ENCODE data around the gene OR2T1.
"Not testable (repeated sequence)": the region's sequence is repeated elsewhere in the genome, so short reads cannot be mapped to it uniquely, and the experiment has no call there.

The OR2T1 gene

DNA sequence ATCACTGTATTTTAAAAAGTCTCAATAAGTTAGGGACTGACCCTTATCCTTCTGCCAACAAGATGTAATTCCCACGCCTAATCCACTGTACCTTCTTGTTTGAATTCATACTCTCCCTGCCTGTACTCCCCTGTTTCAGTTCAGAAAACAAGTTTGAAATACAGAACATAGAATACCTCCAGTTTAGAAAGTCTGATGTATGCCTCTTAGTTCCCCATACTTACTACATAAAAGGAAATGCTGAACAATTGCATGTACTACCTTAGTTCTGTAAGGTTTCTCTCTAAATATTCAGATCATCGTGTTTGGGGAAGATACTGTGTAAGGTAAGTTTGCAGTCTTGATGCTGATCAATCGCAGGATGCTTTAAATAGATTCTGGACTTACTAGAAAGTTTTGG lies 33.5 kb downstream of the OR2T1 start:
- DNase-seq: not testable (repeated sequence)

DNA sequence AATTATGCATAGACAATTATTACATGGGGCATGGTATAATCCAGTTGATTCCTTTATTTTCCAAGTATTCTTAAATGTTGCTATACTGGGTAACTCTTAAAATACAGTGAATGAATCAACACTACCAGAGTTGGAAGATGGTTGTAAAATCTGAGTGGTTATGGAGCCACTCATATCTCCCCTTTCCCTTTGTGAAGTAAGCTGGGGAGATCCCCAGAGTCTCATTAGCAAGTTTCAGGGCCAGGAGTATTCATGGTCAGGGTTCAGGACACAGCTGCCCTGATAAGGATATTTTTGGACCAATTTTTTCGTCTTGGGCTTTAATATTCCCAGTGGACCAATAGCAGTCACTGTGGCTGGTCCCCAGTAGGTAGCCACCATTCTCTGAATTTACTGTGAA lies 35.8 kb downstream of the OR2T1 start:
- not testable (repeated sequence) for DNase-seq

DNA sequence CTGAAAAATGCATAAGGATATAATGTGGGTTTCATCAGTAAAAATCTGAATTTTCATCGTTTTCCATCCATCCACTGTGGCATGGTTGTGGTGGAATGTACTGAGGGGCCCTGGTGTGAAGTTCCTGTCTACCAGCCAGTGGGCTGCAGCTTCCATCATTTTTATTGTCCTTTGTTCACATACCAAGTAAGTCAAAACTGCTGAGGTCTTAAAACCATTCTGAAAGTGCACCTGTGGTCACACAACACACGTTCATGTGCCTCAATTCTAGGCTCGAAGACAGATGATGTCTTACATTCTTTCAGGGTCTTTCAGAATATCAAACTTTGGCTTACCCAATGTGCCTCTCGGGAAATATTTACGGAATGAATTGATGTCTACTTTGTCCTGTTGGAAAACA lies 36.4 kb downstream of the OR2T1 start:
- DNase-seq: not testable (repeated sequence)

DNA sequence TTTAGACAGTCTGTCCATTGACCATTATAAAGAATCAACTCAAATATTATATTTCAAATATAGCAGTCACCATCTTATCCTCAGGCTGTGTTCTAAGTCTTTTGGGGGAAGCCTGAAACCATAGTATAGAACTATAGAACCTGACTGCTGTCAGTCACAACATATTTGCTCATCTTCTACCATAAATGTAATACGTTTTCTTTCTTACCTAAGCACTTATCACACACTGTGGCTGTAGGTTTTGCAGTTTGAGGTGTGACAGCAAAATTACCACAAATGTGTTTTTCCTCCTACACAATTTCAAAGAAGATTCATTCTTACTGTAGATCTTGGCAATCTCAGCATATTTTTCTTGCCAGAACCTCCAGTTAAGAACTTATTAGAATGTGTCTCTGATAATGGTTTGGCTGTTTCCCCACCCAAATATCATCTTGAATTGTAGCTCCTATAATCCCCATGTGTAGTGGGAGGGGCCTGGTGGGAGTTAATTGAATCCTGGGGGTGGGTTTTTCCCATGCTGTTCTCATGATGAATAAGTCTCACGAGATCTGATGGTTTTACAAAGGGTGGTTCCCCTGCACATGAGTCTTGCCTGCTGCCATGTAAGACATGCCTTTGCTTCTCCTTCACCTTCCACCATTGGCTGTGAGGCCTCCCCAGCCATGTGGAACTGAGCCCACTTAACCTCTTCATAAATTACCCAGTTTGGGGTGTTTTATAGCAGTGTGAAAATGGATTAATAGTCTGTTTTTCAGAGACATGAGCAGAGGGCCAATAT lies 39.8 kb downstream of the OR2T1 start:
- DNase-seq: not testable (repeated sequence)

DNA sequence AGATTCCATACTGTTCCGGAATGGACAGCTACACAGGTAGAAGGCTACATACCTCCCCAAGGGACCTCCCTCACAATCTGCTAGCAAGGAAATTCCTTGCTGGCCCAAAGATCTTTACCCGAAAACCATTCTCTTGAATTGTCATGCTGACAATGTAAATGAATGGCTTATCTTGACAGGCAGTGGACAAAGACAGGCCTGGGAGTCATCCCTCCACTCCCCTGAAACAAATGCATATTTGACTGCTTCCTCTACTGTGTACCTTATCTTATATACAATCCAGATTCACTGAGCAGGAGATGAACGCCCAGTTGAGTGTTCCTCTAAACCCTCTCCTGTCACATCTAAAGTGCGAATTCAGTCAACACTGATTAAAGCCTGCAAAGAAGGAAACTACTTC lies 41.8 kb downstream of the OR2T1 start:
- DNase-seq: not testable (repeated sequence)

DNA sequence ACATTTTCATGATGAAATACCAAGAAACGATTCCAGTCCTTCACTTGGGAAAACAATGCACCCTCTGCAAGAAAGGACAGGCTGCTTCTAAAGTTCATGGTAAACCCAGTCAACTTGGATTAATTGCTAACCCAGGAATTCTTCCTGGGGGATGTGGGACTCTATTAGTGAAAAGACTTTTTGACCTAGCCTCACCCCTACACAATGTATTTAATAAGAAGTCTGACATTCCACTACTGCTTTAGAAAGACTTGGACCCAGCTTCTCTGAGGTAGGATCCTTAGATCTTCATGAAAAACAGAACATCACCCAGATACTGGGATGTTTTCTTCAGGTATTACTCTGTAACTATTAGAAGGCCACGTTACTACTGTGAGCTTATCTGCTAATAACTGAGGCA lies 42.6 kb downstream of the OR2T1 start, which contains the start of gene OR2T2:
TSS of gene OR2T2 (plus strand) at position 239 of the 400 bp plus-strand sequence. CDS start 7,161 bp downstream, outside the sequence.
- not testable (repeated sequence) for DNase-seq

DNA sequence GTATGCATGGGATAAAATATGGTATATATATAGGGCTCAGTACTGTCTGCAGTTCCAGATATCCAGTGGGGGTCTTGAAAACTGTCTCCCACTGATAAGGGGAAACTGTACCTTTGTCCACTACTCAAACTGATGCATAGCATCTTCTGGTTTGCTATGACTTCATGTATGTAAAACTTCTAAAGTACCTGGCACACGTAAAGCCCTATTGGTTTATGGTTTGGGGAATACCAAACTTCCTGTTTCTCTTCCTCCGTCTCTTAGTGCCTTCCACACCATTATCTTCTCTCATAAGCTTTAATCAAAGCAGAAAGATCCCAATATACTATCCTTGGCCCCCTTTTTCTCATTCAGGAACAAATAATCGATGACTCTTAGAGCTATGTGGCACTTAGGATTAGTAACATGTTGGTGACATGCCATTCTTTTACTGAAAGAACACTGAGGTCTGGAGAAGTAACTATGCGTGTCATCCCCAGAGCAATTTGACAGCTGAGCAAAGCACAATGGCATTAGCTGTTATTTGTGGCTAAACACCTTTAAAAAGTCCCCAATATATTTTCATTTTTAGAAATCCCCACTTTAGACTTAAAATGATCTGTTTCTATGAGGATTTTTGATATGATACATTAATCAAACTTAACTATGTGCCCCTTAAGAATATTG lies 45.7 kb downstream of the OR2T1 start:
- not testable (repeated sequence) for DNase-seq

DNA sequence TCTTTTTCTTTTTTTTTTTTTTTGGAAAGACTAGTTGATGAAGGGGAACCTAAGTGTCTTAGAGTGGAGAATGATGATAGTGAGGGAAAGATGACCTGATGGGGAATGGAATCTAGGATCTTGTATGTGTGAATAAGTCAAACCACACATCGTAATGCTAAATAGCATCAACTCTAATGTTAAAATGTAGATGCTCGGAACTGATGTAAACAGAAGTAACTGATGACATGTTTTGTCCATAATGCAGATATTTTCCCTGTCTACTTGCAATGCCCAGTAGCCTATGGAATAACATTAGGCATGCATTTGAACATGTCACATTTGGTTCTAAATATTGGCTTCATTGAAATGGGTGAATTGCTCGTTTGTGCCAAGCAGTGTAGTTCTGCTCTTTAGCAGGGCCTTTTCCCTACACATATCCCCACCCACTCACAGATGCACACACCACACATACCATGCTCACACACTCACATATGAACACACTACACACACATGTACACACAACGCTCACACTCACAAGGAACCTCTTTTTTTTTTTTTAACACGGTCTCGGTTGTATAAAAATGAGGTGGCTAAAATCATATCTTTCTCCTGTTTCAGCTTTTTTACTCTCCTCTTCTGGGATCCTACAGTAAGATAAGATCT lies 47.1 kb downstream of the OR2T1 start:
- not testable (repeated sequence) for DNase-seq

DNA sequence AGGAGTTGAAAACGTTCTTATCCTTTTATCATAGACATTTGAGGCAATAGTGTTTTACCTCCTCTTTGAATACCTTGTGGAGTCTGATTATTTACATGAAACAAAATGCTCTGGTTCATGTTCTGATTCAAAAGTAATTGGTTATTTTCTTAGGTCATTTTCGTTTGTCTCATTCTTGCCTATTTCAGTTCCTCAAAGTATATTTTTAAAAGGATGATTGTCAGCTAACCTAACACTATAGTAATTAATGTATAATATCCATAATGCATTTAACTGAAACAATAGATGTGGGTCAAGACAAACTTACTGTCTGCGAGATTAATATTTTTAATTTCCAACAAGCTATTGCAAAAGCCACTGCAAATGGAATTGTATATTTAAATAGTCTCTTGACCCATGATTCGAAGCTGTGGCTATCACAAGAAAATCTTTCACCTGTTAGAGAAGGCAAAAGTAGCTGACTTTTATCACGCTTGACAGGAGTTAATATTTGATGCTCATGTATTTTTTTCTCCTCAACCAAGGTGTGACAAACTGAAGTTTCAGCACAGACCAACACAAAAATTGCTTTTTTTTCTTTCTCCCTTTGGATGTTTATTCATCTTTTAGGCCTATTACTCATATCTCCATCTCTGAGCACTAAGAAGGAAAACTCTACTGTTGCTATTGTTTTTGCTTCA lies 47.8 kb downstream of the OR2T1 start:
- DNase-seq: not testable (repeated sequence)

DNA sequence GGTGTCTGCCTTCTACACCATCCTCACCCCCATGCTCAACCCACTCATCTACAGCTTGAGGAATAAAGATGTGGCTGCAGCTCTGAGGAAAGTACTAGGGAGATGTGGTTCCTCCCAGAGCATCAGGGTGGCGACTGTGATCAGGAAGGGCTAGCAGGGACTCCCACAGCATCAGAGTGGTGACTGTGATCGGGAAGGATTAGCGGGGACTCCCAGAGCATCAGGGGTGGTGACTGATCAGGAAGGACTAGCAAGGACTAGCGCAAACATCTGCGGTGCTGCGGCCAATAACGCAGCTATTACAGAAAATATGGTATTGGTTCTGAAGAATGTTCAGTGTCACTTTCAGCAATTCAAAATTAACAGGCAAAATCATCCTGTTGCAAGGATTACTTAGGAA lies 50.8 kb downstream of the OR2T1 start:
- DNase-seq: not testable (repeated sequence)

DNA sequence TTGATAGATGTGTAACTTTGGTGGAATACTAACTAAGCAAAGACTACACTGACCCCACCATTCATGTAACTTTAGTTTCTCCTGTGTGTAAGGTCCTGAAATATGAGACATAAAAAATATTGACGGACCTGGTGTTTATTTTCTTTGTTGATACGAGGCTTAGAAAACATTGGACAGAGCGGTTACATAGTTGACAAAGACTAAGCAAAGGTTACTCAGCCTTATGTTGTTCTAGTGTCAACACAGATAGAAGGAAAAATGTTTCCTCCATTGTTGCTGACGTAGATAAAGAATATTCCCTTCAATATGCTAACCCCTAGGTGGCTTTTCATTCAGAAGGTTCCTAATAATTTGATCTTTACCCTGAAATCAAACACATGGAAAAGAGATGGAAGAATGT lies 52.2 kb downstream of the OR2T1 start:
- not testable (repeated sequence) for DNase-seq

DNA sequence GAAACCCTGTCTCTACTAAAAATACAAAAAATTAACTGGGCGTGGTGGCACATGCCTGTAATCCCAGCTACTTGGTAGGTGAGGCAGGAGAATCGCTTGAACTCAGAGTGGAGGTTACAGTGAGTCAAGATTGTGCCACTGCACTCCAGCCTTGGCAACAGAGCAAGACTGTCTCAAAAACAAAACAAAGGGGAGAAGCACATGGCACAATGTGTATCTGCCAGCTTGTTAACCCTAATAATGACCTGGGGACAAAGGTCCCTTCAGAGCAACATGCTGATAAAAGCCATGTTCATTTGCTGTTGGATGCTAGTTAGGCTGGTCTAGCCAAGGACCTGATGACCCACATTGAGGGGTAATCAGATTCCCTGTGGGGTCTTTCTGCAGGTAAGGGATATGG lies 53.8 kb downstream of the OR2T1 start:
- not testable (repeated sequence) for DNase-seq

Measured in NK-92 treated with Interleukin-12 subunit alpha and Interleukin-12 subunit beta, amount 100 ng/mL, for 24 hours (cell line).